Transverse colon (tissue), 4 donors: ENCODE measurements around the gene ZC3H13. TPM values are rescaled to one million over a fixed set of nuclear protein-coding genes. Genes with fewer than 3 reads are reported as not detected.

Source experiments
- DNase-seq: peaks from one replicate; pipeline ENCODE4 v3.0.0-alpha.2; 2019
- H3K27ac ChIP-seq, 4 donors: fragments of 200-600 bp; sonication (generic); 2 replicates each; pipeline ENCODE4 v1.5.1; 2016 to 2018; ENCODE audit warnings: inconsistent platforms in 4 of 4
- H3K27me3 ChIP-seq: fragments of 200-600 bp; sonication (generic); 2 replicates; pipeline ENCODE4 v1.5.1; 2017; ENCODE audit warnings: inconsistent platforms
- H3K36me3 ChIP-seq, 4 donors: fragments of 200-600 bp; sonication (generic); 2 replicates each; pipeline ENCODE4 v1.5.1; 2017 to 2019; ENCODE audit warnings: inconsistent platforms in 4 of 4
- H3K4me1 ChIP-seq, 4 donors: fragments of 200-600 bp; sonication (generic); 2 replicates each; pipeline ENCODE4 v1.5.1; 2017 to 2020; ENCODE audit warnings: inconsistent platforms in 4 of 4
- H3K4me3 ChIP-seq, 4 donors: fragments of 200-600 bp; sonication (generic); 1 replicate in 1 of 4; 2 replicates in 3 of 4; pipeline versions ENCODE4 v1.5.1 to v1.6.1; 2017 to 2019; ENCODE audit warnings: inconsistent platforms in 4 of 4
- H3K9me3 ChIP-seq, 2 donors: fragments of 200-600 bp; sonication (generic); 2 replicates each; pipeline ENCODE4 v1.5.1; 2017 to 2019; ENCODE audit warnings: inconsistent platforms in 2 of 2
- EP300 ChIP-seq: sonication (generic); formaldehyde crosslinking; IDR thresholded peaks from one replicate; pipeline ENCODE4 v1.6.1; 2017; ENCODE audit warnings: antibody characterized with exemption, low read depth
- POLR2A ChIP-seq: fragments of 450-650 bp; IDR thresholded peaks from one replicate; pipeline ENCODE4 v1.6.1; 2016; ENCODE audit warnings: antibody characterized with exemption, mild to moderate bottlenecking, moderate library complexity
- POLR2AphosphoS5 ChIP-seq, 3 donors: sonication (generic); formaldehyde crosslinking; IDR thresholded peaks; one replicate each; pipeline ENCODE4 v1.6.1; 2016; ENCODE audit warnings: antibody characterized with exemption in 3 of 3
- WGBS, 2 donors: methylation state at CpG; one replicate each; pipeline ENCODE4 v1.1.5; 2018; ENCODE audit warnings: low coverage in 1 of 2; 5-methylcytosine and 5-hydroxymethylcytosine counted together
- in situ Hi-C, 4 donors: fragments of 200-750 bp; cut with MboI; loops; one replicate each; pipeline versions ENCODE4 v1.15.0 to v1.15.1; 2017; ENCODE audit warnings: low sequenced_read_pairs in 3 of 4, low pct_ligation_motif_present in 1 of 4, low pct_unique_long_range_greater_than_20kb in 1 of 4
- intact Hi-C: fragments of 100-400 bp; cut with DNase I; formaldehyde crosslinking; loops from one replicate; pipeline ENCODE4 v1.15.1; 2023; ENCODE audit warnings: low total_unique reads
- total RNA-seq, 4 donors: library from RNA; depleted of rRNA; stranded (reverse); fragments of >200 nt; gene quantifications; one replicate each; pipeline ENCODE4 v1.1.0, GENCODE V29; 2016
- TF ChIP-seq, protein P1 (sequence below), 5 experiments: fragments of 200-600 bp in 3 of 5; fragments of 450-650 bp in 2 of 5; sonication (generic) in 3 of 5; IDR thresholded peaks; 1 replicate in 2 of 5; 2 replicates in 3 of 5; pipeline ENCODE4 v1.5.1; 2016 to 2017; ENCODE audit warnings: antibody characterized with exemption in 5 of 5, inconsistent platforms in 3 of 5, mild to moderate bottlenecking in 2 of 5, moderate library complexity in 1 of 5

ZC3H13 gene
- total RNA-seq, 4 donors from 2014 or later, result 14.2 to 67.5 (median 23.7) TPM

DNA sequence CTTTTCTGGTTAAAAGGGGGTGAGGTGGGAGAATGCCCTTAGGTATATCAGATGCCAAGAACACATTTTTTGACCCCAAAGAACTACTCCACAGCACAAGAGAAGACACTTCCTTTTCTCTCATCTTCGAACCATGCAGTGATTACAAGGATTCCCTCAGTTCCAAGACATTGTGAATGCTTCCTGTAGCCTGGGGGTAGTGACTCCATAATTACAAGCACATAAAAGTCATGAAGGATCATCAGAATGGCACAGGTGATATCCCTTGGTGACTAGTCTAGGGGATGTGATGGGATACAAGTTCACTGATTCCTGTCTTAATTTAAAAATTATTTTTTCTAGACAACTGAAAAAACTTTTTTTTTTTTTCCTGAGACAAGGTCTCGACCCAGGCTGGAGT, 78.0 kb downstream of the ZC3H13 start:
- 90% methylated on average over 2 of the region's 2 CpGs for WGBS, 2 donors
- no peak for DNase-seq
- Histone ChIP-seq H3K4me1 (no peaks in the 10 kb centered on the region), H3K4me3 (no peak overlapping the region), H3K9me3 (no peaks in the 10 kb centered on the region), H3K27me3 (no peaks in the 10 kb centered on the region), H3K36me3 (peaks cover 0 to 58% (median 12%) of the 10 kb centered on the region in 4 donors), H3K27ac (no peak overlapping the region)
- in situ Hi-C loops, result no loop called here
- intact Hi-C loops, result no loop called here
- TF ChIP-seq POLR2A (no peak), EP300 (no peak), POLR2AphosphoS5 (IDR thresholded peaks at IDR 0.05) (no peak)
- TF ChIP-seq, protein P1, sequence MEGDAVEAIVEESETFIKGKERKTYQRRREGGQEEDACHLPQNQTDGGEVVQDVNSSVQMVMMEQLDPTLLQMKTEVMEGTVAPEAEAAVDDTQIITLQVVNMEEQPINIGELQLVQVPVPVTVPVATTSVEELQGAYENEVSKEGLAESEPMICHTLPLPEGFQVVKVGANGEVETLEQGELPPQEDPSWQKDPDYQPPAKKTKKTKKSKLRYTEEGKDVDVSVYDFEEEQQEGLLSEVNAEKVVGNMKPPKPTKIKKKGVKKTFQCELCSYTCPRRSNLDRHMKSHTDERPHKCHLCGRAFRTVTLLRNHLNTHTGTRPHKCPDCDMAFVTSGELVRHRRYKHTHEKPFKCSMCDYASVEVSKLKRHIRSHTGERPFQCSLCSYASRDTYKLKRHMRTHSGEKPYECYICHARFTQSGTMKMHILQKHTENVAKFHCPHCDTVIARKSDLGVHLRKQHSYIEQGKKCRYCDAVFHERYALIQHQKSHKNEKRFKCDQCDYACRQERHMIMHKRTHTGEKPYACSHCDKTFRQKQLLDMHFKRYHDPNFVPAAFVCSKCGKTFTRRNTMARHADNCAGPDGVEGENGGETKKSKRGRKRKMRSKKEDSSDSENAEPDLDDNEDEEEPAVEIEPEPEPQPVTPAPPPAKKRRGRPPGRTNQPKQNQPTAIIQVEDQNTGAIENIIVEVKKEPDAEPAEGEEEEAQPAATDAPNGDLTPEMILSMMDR (IDR thresholded peaks at IDR 0.05), result no peak

DNA sequence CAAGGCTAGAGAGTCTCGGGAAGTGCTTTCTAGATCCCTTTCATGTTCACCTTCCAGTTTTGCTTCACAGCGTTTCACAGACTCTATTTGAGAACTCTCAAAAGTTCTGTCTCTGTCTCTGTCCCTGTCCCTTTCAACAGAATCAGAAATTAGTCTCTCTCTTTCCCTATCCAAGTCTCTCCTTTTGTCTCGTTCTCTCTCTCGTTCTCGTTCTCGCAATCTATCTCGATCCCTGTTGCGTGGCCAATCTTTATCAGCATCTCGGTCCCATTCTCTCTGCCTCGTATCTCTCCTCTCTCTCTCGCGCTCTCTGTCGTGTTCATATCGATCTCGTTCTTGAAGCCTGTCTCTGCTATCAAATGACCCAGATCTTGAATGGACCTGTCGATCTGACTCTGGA, 85.0 kb downstream of the ZC3H13 start:
- no peaks in the 10 kb centered on the region for H3K9me3 ChIP-seq
- 96 to 98% methylated on average over 16 of the region's 16 CpGs for WGBS, 2 donors
- in situ Hi-C loops, result no loop called here

DNA sequence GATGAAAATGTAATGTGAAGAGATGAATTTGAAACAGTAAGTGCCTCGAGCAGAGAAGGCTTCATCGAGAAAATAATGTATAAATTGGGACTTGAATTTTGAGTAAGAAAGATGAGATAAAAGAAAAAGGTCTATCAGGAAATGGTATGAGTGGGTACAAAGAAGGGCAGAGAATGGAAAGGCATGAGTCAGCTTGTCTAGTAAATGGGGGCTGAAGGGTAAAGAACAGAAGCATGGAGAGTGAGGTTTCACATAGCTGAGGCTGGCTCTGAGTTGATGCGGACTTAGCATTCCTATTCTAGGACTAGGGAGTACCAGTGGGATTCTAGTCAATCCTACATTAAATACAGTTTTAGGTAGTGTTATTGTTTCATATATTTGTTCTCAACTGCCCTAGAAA, 85.8 kb downstream of the ZC3H13 start:
- TF ChIP-seq POLR2A (no peak), POLR2AphosphoS5 (IDR thresholded peaks at IDR 0.05) (no peak), EP300 (no peak)
- TF ChIP-seq, protein P1 (IDR thresholded peaks at IDR 0.05), result no peak
- intact Hi-C loops, result no loop called here

More for the DNA sequence above, 85.0 kb downstream of the ZC3H13 start:
- H3K27me3 ChIP-seq, result no peaks in the 10 kb centered on the region
- H3K36me3 ChIP-seq, result peaks cover 0 to 72% (median 25%) of the 10 kb centered on the region in 4 donors
- no peak overlapping the region for H3K4me3 ChIP-seq
- TF ChIP-seq POLR2AphosphoS5 (IDR thresholded peaks at IDR 0.05) (no peak), EP300 (no peak), POLR2A (no peak)
- TF ChIP-seq, protein P1 (IDR thresholded peaks at IDR 0.05), result no peak
- no peaks in the 10 kb centered on the region for H3K4me1 ChIP-seq
- intact Hi-C loops, result no loop called here
- no peak for DNase-seq
- no peak overlapping the region for H3K27ac ChIP-seq

DNA sequence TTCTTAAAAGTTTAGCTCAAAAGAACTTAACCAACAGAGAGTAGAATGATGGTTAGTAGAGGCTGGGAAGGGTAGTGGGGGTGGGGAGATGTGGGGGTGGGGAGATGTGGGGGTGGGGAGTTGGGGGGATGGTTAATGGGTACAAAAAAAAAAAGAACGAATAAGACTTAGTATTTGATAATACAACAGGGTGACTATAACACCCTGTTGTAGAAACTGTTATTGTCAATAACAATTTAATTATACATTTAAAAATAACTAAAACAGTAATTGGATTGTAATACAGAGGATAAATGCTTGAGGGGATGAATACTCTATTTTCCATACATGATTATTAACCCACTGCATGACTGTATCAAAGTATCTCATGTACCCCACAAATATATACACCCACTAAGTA, 91.1 kb downstream of the ZC3H13 start:
- intact Hi-C loops (no loop called here), in situ Hi-C loops (no loop called here)

More for the DNA sequence above, 85.8 kb downstream of the ZC3H13 start:
- Histone ChIP-seq H3K4me1 (no peaks in the 10 kb centered on the region), H3K27me3 (no peaks in the 10 kb centered on the region), H3K36me3 (peaks cover 0 to 68% (median 25%) of the 10 kb centered on the region in 4 donors), H3K9me3 (no peaks in the 10 kb centered on the region), H3K27ac (no peak overlapping the region), H3K4me3 (no peak overlapping the region)
- in situ Hi-C loops, result no loop called here
- no peak for DNase-seq
- WGBS, 2 donors, result 78 to 85% methylated on average over 3 of the region's 3 CpGs

More for the DNA sequence above, 91.1 kb downstream of the ZC3H13 start:
- H3K9me3 ChIP-seq, result no peaks in the 10 kb centered on the region
- H3K4me3 ChIP-seq, result no peak overlapping the region
- WGBS, 2 donors, result 63 to 95% methylated on average over 1 of the region's 1 CpG
- TF ChIP-seq POLR2AphosphoS5 (IDR thresholded peaks at IDR 0.05) (no peak), EP300 (no peak), POLR2A (no peak)
- TF ChIP-seq, protein P1 (IDR thresholded peaks at IDR 0.05), result no peak
- H3K27me3 ChIP-seq, result no peaks in the 10 kb centered on the region
- no peak overlapping the region for H3K27ac ChIP-seq
- no peaks in the 10 kb centered on the region for H3K4me1 ChIP-seq
- DNase-seq, result no peak
- H3K36me3 ChIP-seq, result peaks cover 0 to 54% (median 14%) of the 10 kb centered on the region in 4 donors
